OCI-LY1 (cell line): ENCODE results near the gene ARPP21.

Experiments
- H2AFZ ChIP-seq: fragments of 200-600 bp; sonication (generic), shearing (Covaris generic); 2 replicates; pipeline ENCODE4 v1.6.0; 2014; ENCODE audit warnings: antibody characterized with exemption, mild to moderate bottlenecking, low read length
- H3F3A ChIP-seq: fragments of 200-600 bp; sonication (generic), shearing (Covaris generic); 2 replicates; pipeline ENCODE4 v1.6.0; 2014; ENCODE audit warnings: mild to moderate bottlenecking, antibody characterized with exemption, low read length, moderate library complexity; ENCODE audit not compliant: insufficient read depth
- H3K27ac ChIP-seq: fragments of 200-600 bp; sonication (generic); 2 replicates; pipeline ENCODE4 v1.5.1; 2014; ENCODE audit warnings: low read length, mixed run types, mild to moderate bottlenecking, low read depth; ENCODE audit not compliant: poor library complexity, severe bottlenecking
- H3K27me3 ChIP-seq: fragments of 200-600 bp; sonication (generic); 2 replicates; pipeline ENCODE4 v1.6.0; 2014; ENCODE audit warnings: antibody characterized with exemption, mild to moderate bottlenecking, low read length, moderate library complexity; ENCODE audit not compliant: insufficient read depth
- H3K36me3 ChIP-seq: fragments of 200-600 bp; sonication (generic); 2 replicates; pipeline ENCODE4 v1.6.1; 2014; ENCODE audit warnings: mild to moderate bottlenecking, antibody characterized with exemption, low read length, moderate library complexity, mixed read lengths; ENCODE audit not compliant: insufficient read depth
- H3K4me1 ChIP-seq: fragments of 200-600 bp; sonication (generic); 2 replicates; pipeline ENCODE4 v1.5.1; 2014; ENCODE audit warnings: mild to moderate bottlenecking, low read length, moderate library complexity; ENCODE audit not compliant: insufficient read depth, severe bottlenecking
- H3K4me2 ChIP-seq: fragments of 200-600 bp; sonication (generic), shearing (Covaris generic); 2 replicates; pipeline ENCODE4 v1.6.1; 2014; ENCODE audit warnings: low read length
- H3K4me3 ChIP-seq: fragments of 200-600 bp; sonication (generic); 2 replicates; pipeline ENCODE4 v1.5.1; 2014; ENCODE audit warnings: low read length, low read depth, mild to moderate bottlenecking, mixed read lengths; ENCODE audit not compliant: poor library complexity, severe bottlenecking
- H3K79me2 ChIP-seq: fragments of 200-600 bp; shearing (Covaris generic); 2 replicates; pipeline ENCODE4 v1.6.1; 2016; ENCODE audit warnings: mixed run types, low read length, mixed read lengths; ENCODE audit not compliant: insufficient read depth
- H3K9ac ChIP-seq: fragments of 200-600 bp; sonication (generic), shearing (Covaris generic); 2 replicates; pipeline ENCODE4 v1.6.1; 2014; ENCODE audit warnings: mild to moderate bottlenecking, low read length, mixed read lengths
- H3K9me2 ChIP-seq: fragments of 200-600 bp; sonication (generic), shearing (Covaris generic); 2 replicates; pipeline ENCODE4 v1.6.1; 2014; ENCODE audit warnings: low read depth, mild to moderate bottlenecking, low read length, mixed read lengths
- H3K9me3 ChIP-seq: fragments of 200-600 bp; shearing (Covaris generic); 2 replicates; pipeline ENCODE4 v1.6.1; 2014; ENCODE audit warnings: low read length, mixed read lengths
- H4K20me1 ChIP-seq: fragments of 200-600 bp; sonication (generic), shearing (Covaris generic); 2 replicates; pipeline ENCODE4 v1.6.0; 2016; ENCODE audit warnings: mild to moderate bottlenecking, low read length; ENCODE audit not compliant: insufficient read depth
- CTCF ChIP-seq: fragments of 200-600 bp; sonication (generic), shearing (Covaris generic); IDR thresholded peaks from 2 replicates; pipeline ENCODE4 v1.5.1; 2017; ENCODE audit warnings: mild to moderate bottlenecking, antibody characterized with exemption, low read length, moderate library complexity, mixed read lengths
- EZH2 ChIP-seq: fragments of 200-600 bp; sonication (generic), shearing (Covaris generic); IDR thresholded peaks from 2 replicates; pipeline ENCODE4 v1.8.0; 2017; ENCODE audit warnings: borderline replicate concordance, mixed run types, mild to moderate bottlenecking, antibody characterized with exemption, low read length, moderate library complexity, mixed read lengths

Gene ARPP21

GRCh38 chr3:35639254-35640186 lies at the start of gene ARPP21:
TSS of gene ARPP21 (plus strand) at chr3:35639525. CDS start at chr3:35681752, 42,227 bp downstream.
- H2AFZ ChIP-seq = no peak within 1 kb of the TSS
- no peaks in the 10 kb centered on the region for H3K9me3 ChIP-seq
- H4K20me1 ChIP-seq = no peaks in the 10 kb centered on the region
- H3K9me2 ChIP-seq = no peaks in the 10 kb centered on the region
- H3K4me1 ChIP-seq = peaks cover 45% of the 10 kb centered on the region
- no peaks in the 10 kb centered on the region for H3K36me3 ChIP-seq
- no peak within 1 kb of the TSS for H3K9ac ChIP-seq
- H3K27ac ChIP-seq = no peak within 1 kb of the TSS
- no peak within 1 kb of the TSS for H3K4me2 ChIP-seq
- no peaks in the 10 kb centered on the region for H3K27me3 ChIP-seq
- no peaks in the 10 kb centered on the region for H3K79me2 ChIP-seq
- H3F3A ChIP-seq = no peaks in the 10 kb centered on the region
- H3K4me3 ChIP-seq = no peak within 1 kb of the TSS
- TF ChIP-seq EZH2 (no peak), CTCF (no peak)

GRCh38 chr3:35592589-35593295 lies 46.6 kb upstream of the ARPP21 start:
- Histone ChIP-seq H2AFZ (peak overlapping the region; percentile 68; the same call in 1 of the 2 replicates), H3K4me2 (no peak overlapping the region), H3K9me2 (no peaks in the 10 kb centered on the region), H3K4me3 (no peak overlapping the region), H3K79me2 (no peaks in the 10 kb centered on the region), H3F3A (no peaks in the 10 kb centered on the region), H3K27me3 (no peaks in the 10 kb centered on the region), H4K20me1 (no peaks in the 10 kb centered on the region), H3K36me3 (no peaks in the 10 kb centered on the region), H3K9ac (no peak overlapping the region), H3K9me3 (peaks cover 5% of the 10 kb centered on the region; the same call in 1 of the 2 replicates), H3K4me1 (no peaks in the 10 kb centered on the region), H3K27ac (no peak overlapping the region)
- TF ChIP-seq CTCF (no peak), EZH2 (no peak)

- no peak for TF ChIP-seq EZH2
- TF ChIP-seq CTCF = no peak
- no peak overlapping the region for H3K4me3 ChIP-seq
Measured at GRCh38 chr3:35594739-35595138, 44.6 kb upstream of the ARPP21 start.

More at GRCh38 chr3:35594739-35595138, 44.6 kb upstream of the ARPP21 start:
- Histone ChIP-seq H3F3A (no peaks in the 10 kb centered on the region), H2AFZ (no peak overlapping the region), H4K20me1 (no peaks in the 10 kb centered on the region), H3K9me3 (peaks cover 5% of the 10 kb centered on the region; the same call in 1 of the 2 replicates), H3K27me3 (no peaks in the 10 kb centered on the region), H3K9ac (no peak overlapping the region), H3K4me1 (peaks cover 8% of the 10 kb centered on the region), H3K27ac (no peak overlapping the region), H3K79me2 (no peaks in the 10 kb centered on the region), H3K9me2 (no peaks in the 10 kb centered on the region), H3K36me3 (no peaks in the 10 kb centered on the region), H3K4me2 (no peak overlapping the region)
